ENCODE data around the gene MYL6B. TPM values are rescaled to one million over a fixed set of nuclear protein-coding genes. Genes with fewer than 3 reads are reported as not detected.

MYL6B gene
- total RNA-seq (10 to 100 TPM; 65.9 to 99.2 (median 73.4) TPM), polyA plus RNA-seq (10 to 100 TPM; 32.8 to 77.3 TPM)
- long read RNA-seq, donor 1, partial matches to known transcripts: 6 of 32 reads
- long read RNA-seq, donor 1, other reads (novel, unspliced or antisense): 22 of 32 reads
- long read RNA-seq, donor 2, transcript MYL6B-208 (3 exons, 322 nt): major isoform, 5 of 74 reads
- long read RNA-seq, donor 2, partial matches to known transcripts: 36 of 74 reads
- long read RNA-seq, donor 2, other reads (novel, unspliced or antisense): 31 of 74 reads
- long read RNA-seq, donor 3, partial matches to known transcripts: 3 of 27 reads
- long read RNA-seq, donor 3, other reads (novel, unspliced or antisense): 17 of 27 reads

DNA sequence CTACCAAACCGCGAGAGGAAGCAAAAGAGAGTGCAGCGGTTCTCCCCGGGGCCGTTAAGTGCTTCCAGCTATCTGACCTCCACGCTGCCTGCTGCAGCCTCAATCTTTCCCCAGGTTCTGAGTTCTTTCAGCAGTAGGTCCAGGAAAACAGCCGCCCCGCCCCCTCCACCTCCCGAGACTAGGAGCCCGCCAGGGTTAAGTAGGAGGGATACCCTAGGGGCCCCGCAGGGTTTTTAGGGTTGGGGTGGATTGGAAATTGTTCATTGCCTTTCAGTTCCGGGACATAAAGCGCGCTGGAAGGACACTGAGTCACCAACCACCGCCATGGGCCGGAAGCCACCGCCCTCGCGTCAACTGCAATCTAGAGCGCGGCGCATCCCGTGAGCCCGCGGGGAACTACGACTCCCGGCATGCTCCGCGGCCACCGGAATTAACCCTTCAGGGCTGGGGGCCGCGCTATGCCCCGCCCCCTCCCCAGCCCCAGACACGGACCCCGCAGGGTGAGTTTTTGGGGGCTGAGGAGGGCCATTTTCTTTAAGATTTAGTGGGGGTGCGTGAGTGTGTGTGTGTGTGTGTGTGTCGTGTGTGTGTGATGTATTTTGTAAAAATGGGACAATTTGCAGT lies at the start of gene MYL6B:
Gene MYL6B, plus strand, starts transcription at position 456 of the 624 bp plus-strand sequence. CDS start 1,332 bp downstream, outside the sequence.
- 0 to 1% (median 0%) methylated on average over 32 to 37 of the region's 37 CpGs for WGBS, 3 donors
- no peak for TF ChIP-seq EP300 (IDR thresholded peaks at IDR 0.05)
- no peak for TF ChIP-seq POLR2A (IDR thresholded peaks at IDR 0.05)
- TF ChIP-seq, protein P1, sequence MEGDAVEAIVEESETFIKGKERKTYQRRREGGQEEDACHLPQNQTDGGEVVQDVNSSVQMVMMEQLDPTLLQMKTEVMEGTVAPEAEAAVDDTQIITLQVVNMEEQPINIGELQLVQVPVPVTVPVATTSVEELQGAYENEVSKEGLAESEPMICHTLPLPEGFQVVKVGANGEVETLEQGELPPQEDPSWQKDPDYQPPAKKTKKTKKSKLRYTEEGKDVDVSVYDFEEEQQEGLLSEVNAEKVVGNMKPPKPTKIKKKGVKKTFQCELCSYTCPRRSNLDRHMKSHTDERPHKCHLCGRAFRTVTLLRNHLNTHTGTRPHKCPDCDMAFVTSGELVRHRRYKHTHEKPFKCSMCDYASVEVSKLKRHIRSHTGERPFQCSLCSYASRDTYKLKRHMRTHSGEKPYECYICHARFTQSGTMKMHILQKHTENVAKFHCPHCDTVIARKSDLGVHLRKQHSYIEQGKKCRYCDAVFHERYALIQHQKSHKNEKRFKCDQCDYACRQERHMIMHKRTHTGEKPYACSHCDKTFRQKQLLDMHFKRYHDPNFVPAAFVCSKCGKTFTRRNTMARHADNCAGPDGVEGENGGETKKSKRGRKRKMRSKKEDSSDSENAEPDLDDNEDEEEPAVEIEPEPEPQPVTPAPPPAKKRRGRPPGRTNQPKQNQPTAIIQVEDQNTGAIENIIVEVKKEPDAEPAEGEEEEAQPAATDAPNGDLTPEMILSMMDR (IDR thresholded peaks at IDR 0.05): no peak
- DNase-seq: peak; percentile 89 to 95 (median 92)

DNA sequence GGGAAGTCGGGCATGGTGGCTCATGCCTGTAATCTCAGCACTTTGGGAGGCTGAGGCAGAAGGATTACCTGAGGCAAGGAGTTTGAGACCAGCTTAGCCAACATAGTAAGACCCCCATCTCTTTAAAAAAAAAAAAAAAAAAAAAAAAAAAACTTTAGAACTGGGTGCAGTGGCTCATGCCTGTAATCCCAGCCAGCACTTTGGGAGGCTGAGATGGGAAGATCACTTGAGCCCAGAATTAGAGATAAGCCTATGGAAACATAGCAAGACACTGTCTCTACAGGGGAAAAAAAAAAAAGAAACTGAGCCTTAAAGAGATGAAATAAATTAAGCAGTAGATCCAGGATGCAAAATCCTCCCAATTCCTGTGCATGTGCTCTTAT lies 49.7 kb upstream of the MYL6B start:
- H3K27ac ChIP-seq: no peak overlapping the region
- H3K4me1 ChIP-seq (ENCODE audit: insufficient read depth): peaks cover 4% of the 10 kb centered on the region
- no peak overlapping the region for H3K4me3 ChIP-seq
- no peaks in the 10 kb centered on the region for H3K27me3 ChIP-seq
- H3K9me3 ChIP-seq: no peaks in the 10 kb centered on the region
- no peaks in the 10 kb centered on the region for H3K36me3 ChIP-seq
- 81 to 86% (median 85%) methylated on average over 1 of the region's 1 CpG for WGBS, 3 donors
- intact Hi-C loops (cut with DNase I): no loop called here
- no peak for DNase-seq
- TF ChIP-seq POLR2A (IDR thresholded peaks at IDR 0.05) (no peak), EP300 (IDR thresholded peaks at IDR 0.05) (no peak)
- TF ChIP-seq, protein P1 (IDR thresholded peaks at IDR 0.05): no peak

More for the DNA sequence above, at the start of gene MYL6B:
- no peaks in the 10 kb centered on the region for H3K36me3 ChIP-seq
- H3K4me3 ChIP-seq: peak within 1 kb of the TSS; percentile 54
- H3K27ac ChIP-seq: peak within 1 kb of the TSS; percentile 37 to 74
- no peaks in the 10 kb centered on the region for H3K9me3 ChIP-seq
- H3K4me1 ChIP-seq (ENCODE audit: insufficient read depth): peaks cover 12% of the 10 kb centered on the region
- intact Hi-C loops (cut with DNase I): no loop called here
- H3K27me3 ChIP-seq: no peaks in the 10 kb centered on the region

DNA sequence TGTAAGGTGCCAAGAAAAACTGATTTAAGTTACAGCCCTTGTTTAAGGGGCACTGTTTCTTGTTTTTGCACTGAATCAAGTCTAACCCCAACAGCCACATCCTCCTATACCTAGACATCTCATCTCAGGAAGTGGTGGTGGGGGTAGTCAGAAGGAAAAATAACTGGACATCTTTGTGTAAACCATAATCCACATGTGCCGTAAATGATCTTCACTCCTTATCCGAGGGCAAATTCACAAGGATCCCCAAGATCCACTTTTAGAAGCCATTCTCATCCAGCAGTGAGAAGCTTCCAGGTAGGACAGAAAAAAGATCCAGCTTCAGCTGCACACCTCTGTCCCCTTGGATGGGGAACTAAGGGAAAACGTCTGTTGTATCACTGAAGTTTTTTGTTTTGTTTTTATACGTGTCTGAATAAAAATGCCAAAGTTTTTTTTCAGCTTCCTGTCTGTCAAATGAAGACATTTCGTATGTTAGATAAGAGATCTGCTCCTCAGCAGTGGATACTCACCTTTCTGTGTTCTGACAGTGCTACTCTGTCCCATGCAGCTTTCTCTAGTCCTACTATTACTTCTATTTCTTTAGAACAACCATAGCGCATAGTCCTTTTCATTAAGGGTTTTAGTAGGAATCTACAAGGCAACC lies 49.2 kb upstream of the MYL6B start:
- intact Hi-C loops (cut with DNase I): no loop called here
- Histone ChIP-seq H3K9me3 (no peaks in the 10 kb centered on the region), H3K4me3 (peak overlapping the region; percentile 94), H3K36me3 (no peaks in the 10 kb centered on the region), H3K4me1 (ENCODE audit: insufficient read depth) (peaks cover 4% of the 10 kb centered on the region), H3K27me3 (no peaks in the 10 kb centered on the region), H3K27ac (peak overlapping the region in 1 of 2 donors; percentile 76)
- DNase-seq: no peak
- WGBS, 3 donors: 51 to 59% (median 54%) methylated on average over 6 of the region's 6 CpGs
- TF ChIP-seq, protein P1 (IDR thresholded peaks at IDR 0.05): no peak
- TF ChIP-seq EP300 (IDR thresholded peaks at IDR 0.05) (no peak), POLR2A (IDR thresholded peaks at IDR 0.05) (no peak)

DNA sequence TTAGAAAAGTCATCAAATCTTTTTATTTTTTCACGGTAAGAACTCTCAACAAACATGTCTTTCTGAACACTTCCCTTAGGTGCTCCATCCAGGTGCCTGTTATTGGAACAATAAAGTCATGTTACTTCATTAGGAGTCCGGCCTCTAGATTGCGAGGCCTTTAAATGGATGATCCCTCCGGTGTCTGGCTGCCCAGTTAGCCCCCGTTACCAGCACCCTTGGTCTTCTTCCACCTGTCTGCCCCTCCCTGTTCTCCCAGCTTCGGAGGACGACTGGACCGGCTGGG lies 48.6 kb upstream of the MYL6B start:
- no peaks in the 10 kb centered on the region for H3K36me3 ChIP-seq
- H3K4me1 ChIP-seq (ENCODE audit: insufficient read depth): peaks cover 4% of the 10 kb centered on the region
- DNase-seq: no peak
- peak overlapping the region; percentile 94 for H3K4me3 ChIP-seq
- H3K9me3 ChIP-seq: no peaks in the 10 kb centered on the region
- no peaks in the 10 kb centered on the region for H3K27me3 ChIP-seq
- 1 to 3% (median 2%) methylated on average over 7 to 8 of the region's 8 CpGs for WGBS, 3 donors
- H3K27ac ChIP-seq: peak overlapping the region in 1 of 2 donors; percentile 76
- TF ChIP-seq, protein P1 (IDR thresholded peaks at IDR 0.05): no peak
- TF ChIP-seq EP300 (IDR thresholded peaks at IDR 0.05) (no peak), POLR2A (IDR thresholded peaks at IDR 0.05) (no peak)
- intact Hi-C loops (cut with DNase I): no loop called here
